GM18868 (cell line): Measurements from ENCODE around the gene MAGI2.
A peak's percentile ranks its signal among the peaks of the same experiment; 100 is the strongest.

Experiments
- ATAC-seq: cut with Tn5 transposase; IDR thresholded peaks from one replicate; pipeline ENCODE4 v1.9.1; 2021; ENCODE audit warnings: mild to moderate bottlenecking, moderate library complexity; ENCODE audit not compliant: unreplicated experiment

The MAGI2 gene

DNA sequence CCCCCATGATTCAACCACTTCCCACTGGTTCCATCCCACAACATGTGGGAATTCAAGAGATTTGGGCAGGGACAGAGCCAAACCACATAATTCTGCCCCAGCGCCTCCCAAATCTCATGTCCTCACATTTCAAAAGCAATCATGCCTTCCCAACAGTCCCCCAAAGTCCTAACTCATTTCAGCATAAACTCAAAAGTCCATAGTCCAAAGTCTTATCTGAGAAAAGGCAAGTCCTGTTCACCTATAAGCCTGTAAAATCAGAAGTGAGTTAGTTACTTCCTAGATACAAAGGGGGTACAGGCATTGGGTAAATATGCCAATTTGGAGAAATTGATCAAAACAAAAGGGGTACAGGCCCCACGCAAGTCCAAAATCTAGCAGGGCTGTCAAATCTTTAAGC is 272.9 kb downstream of the MAGI2 start:
- no peak for ATAC-seq

DNA sequence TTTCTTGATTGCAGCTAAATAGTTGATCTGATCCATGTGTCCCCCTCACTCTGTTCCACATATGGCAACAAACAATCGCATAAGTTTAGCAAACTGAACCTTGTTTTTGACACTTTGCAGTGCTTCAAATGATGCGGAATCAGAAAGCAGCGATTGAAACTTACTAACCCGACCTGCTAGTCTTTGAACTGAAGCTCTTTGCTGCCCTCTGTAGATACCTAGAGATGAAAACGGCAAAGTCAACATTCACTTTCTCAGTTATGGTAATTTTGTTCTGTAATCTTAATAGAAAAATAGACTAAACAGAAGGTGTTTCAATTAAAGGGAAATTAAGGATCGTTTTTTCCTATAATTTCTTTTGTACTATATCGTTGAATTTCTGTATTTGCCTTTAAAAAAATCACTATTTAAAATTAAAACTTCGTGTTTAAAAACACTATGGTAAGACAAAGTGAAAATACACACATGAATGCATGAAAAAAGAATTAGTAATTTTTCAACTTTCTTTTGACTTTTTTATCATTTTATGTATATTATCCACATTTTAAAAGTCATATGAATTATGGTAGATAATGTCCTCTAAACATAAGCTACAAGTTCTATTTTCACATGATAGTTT is 276.5 kb downstream of the MAGI2 start:
- peak; percentile 87 for ATAC-seq

DNA sequence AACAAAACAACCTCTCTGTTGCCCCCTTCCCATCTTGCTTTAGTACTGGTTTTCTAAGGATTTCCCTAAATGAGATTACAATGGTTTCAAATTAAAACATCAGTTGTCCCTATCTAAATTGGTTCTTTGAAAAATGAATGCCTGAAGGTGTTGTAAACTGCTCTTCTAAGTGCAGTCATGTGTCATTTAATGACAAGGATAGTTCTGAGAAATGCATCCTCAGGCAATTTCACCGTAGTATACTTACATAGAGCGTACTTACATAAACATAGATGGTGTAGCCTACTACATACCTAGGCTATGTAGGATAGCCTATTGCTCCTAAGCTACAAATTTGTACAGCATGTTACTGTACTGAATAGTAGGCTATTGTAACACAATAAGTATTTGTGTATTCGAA is 278.1 kb downstream of the MAGI2 start:
- no peak for ATAC-seq

DNA sequence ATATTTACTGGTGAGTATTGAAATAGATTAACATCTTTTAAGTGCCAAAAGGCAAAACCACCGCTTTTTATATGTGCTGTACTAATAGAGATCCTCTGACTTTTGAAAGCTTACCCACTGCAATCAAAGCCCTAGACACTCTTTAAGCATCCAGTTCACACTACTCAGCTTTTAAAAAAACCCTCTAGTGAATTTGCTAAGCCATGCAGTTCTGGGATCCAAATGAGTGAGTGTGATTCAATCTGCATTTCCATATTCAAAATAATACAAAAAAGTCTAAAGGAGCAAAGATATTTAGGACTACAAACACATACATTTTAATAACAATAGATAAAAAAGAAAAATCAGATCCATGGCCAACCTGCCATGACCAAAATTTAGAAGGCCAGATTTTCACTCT is 288.2 kb downstream of the MAGI2 start:
- ATAC-seq: no peak

DNA sequence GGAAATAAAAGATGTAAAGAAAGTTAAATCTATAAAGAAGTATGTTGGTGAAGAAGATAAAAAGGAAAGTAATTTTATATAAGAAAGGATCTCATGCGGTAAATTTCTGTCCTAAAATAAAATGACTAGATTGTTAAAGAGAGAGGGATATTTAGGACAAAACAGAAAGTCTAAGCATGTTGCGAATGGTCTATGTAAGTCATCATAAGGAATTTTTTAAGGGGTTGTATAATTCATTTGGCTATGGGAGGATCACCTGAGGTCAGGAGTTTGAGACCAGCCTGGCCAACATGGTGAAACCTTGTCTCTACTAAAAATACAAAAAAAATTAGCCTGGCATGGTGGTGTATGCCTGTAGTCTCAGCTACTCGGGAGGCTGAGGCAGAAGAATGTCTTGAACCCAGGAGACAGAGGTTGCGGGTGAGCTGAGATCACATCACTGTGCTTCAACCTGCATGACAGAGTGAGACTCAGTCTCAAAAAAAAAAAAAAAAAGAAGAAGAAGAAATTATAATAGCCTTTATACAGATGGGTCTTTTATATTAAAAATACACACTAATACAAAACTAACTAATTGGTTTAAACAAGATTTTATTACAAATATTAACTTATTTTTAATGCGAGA is 294.3 kb downstream of the MAGI2 start:
- ATAC-seq: no peak

DNA sequence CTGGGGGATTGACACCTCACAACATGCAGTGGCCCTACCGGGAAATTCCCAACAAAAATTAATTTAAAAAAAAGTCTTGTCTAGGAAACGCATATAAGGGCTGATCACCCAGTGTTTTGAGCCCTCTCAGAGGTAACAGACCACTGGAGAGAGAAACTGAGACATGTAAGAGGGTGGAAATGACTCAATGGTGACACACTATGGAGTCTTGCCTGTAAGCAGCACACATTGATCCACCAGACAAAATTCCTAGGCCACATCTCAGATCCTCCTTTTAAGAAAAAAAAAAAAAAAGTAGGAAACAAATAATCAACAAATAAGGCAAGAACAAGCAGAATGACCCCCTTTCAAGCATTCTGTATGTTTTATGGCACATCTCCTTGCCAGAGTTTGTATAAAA is 296.2 kb downstream of the MAGI2 start:
- ATAC-seq: no peak

DNA sequence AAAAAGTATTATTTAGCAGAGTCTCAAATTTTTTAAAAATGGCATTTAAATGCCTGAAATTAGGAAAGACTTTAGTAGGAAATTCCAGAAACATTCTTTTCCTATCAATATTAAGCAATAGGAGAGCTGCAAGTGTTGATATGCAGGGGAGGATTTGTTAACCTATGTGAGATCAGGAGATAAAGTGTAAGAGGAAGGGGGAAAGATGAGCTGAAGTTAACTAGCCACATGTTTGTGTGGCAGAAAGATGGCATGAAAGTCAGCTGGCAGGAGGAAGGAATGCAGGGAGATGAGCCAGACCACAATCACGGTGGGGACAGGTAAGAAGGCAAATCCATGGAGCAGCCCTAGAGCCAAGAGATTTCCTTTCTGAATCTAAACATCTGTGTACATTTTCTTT is 303.6 kb downstream of the MAGI2 start:
- ATAC-seq: no peak

DNA sequence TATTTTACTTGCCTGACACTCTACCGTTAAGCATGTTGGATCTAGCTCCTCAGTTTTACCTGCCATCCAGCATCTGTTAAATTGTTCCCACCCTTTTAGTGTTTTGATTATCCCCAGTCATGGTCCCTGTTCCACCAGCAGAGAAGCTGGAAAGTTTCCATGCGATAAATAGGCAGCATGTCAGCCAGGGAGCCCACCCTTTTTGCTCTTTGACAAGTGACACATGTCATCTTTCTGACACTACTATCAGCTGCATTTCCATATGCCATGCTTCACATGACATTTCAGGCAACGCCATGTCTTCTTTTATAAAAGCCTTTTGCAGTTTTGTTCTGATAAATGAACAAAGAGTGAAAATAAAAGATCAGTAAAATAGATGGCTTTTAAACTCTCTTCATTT is 310.8 kb downstream of the MAGI2 start:
- no peak for ATAC-seq

DNA sequence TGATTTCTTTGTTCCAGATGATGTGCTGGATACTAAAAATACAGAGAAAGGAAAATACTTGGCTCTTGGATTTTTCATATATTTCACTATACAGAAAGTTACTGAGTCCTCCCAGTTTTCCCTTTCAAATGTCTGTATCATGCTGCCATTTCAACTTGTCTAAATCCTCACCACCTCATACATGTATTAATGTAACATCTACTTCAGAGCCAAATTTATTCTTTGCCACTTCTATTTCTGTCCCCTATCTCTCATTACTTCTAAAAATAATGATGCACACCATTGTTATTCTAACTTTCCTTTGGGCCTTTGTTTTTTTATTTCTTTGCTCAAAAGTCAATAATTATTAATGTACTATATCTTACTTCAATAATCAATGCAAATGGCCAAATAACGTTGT is 312.2 kb downstream of the MAGI2 start:
- no peak for ATAC-seq

DNA sequence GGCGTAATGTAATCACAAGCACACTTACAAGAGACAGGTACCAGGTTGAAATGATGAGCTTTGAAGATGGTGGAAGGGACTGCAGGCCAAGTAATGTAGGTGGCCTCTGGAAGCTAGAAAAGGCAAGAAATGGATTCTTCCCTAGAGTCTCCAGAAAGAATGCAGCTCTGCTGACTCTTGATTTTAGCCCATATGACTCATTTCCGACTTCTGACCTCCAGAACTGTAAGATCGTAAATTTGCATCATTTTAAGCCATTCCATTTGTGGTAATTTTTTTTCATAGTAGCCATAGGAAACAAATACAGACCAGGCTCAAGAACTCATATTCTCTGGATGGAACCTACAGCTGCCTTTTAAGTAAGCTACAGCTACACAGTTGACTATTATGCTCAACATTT is 315.5 kb downstream of the MAGI2 start:
- ATAC-seq: no peak

DNA sequence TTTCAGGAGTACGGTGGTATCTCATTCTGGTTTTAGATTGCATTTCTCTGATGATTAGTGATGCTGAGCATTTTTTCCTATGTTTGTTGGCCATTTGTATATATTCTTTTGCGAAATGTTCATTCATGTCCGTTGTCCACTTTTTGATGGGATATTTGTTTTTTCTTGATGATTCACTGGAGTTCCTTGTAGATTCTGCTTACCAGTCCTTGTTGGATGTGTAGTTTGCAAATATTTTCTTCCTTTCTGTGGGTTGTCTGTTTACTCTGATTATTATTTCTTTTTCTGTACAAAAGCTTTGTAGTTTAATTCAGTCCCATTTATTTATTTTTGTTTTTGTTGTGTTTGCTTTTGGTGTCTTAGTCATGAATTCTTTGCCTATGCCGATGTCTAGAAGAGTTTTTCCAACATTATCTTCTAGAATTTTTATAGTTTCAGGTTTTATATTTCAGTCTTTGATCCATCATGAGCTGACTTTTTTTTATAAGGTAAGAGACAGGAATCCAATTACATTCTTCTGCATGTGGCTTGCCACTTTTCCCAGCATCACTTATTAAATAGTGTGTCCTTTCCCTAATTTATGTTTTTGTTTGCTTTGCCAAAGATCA is 320.5 kb downstream of the MAGI2 start:
- no peak for ATAC-seq

DNA sequence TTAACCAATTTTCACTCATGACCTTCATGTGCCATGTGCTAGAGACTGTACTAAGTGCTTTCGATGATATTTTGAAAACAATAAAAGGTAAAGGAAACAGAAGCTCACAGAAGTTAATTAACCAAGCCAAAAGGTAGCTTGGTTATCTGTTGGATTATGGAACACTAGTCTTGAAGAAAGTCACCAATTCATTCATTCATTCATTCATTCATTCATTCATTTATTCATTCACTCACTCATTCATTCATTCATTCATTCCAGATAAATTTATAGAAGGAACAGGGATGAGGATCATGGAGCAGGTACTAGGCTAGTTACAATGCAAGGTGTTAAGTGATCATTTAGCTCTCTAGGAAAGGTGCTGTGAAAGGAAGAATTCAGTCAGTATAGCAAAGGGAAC is 322.8 kb downstream of the MAGI2 start:
- no peak for ATAC-seq

DNA sequence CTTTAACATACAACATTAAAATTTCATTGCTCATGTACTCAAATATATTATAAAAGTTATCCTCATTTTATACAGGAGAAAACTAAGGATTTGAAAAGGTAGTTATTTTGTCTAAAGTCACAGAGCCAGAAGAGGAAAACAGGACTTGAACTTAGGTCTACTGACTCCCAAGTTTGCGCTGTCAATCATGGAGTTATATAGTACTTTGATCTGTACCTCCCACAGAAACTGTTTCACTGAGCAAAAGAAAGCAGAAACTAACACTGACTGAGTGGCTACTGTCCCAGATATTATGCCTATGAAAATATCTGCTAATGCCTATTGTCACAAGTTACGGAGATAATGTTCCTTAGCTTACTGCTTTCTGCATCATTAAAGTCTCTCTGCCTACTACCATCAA is 329.1 kb downstream of the MAGI2 start:
- no peak for ATAC-seq

DNA sequence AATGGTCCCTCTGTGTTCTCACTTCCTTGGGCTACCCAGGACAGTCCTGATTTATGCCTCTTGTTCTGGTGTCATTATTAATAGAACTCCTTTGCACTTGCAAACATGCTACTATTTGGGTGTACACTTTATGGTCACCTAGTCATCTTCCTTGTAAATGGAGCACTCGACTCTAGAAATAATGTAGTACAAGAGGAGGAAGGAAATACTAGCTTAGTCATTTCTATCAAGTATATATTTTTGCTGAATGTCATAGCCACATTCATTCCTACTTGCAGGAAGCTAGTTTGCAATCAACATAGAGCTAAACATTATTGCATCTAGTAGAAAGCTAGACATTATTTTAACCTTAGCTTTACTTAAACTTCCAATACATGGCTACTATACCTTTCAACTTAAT is 335.3 kb downstream of the MAGI2 start:
- ATAC-seq: no peak

DNA sequence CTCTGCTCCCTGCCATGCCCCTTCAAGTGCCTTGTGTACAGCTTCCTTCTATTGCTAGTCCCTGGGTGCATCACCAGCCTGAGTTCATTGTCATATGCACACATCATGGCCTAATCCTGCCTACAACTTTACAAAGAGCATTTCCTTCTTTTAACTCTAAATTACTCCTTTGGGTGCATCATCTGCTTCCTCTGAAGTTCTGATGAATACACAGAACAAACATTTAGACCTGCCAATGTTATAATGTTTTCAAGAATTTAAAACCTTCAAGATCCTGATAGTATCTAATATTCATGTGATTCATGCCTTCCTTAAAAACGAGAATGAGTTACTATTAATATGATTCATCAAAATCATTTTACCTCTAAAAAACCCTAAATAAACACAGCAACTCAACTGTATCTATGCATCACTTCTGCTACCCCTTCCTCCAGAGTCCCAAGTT is 357.1 kb downstream of the MAGI2 start:
- no peak for ATAC-seq

DNA sequence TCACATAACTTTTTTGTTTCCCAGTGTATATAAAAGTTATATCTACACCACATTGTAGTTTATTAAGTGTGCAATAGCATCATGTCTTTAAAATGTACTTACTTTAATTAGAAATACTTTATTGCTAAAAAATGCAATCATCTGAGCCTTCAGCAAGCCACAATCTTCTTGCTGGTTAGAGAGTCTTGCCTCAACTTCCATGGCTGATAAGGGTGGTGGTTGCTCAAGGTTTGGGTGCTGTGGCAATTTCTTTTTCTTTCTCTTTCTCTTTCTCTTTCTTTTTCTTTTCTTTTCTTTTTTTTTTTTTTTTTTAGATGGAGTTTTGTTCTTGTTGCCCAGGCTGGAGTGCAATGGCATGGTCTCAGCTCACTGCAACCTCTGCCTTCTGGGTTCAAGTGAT is 360.0 kb downstream of the MAGI2 start:
- ATAC-seq: no peak

DNA sequence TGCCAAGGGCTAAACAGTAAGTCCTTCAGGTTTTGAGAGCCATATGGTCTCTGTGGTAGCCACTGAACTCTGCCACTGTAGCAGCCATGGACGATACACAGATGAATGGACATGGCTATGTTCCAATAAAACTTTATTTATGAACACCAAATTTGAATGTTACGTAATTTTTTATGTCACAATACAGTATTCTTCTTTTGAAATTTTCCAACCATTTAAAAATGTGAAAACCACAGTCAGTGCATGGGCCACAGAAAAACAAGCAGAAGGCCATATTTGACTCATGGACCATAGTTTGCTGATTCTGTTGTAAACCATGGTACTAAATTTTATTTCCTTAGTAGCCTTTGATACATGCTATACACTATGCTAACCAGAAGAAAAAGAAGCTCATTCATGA is 361.8 kb downstream of the MAGI2 start:
- no peak for ATAC-seq

DNA sequence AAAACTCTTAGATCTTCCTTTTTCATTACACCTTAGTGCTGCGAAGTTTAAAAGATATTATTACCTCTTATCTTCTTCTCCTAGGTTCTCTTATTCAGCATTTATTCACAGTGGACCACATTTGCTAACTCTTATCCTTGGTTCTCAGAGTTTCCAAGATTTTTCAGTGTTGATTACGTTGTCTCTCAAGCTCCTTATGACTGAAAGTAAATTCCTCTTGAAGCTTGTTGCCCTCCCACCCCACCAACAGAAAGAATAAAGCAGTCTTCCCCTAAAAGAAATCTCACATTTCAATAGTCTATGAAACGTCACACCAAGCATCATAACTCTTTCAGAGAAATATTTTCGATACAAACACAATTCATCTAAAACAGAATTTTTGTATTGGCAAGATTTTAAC is 362.5 kb downstream of the MAGI2 start:
- ATAC-seq: no peak

DNA sequence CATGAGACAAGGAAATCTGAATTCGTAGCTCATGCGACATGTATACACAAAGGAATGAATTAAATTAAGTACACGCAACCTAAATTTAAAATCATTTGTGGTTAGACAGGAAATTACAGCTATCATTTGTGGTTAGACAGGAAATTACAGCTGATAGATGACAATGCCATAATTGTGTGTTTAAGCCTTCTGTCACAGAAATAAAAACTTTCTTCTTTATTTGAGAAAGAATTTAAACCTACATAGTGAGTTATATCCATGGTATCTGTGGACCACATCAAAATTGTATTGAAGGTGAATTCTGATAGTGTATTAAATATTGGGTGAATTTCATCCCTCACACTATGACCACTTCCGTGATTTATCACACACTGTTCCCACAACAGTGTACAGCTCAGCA is 362.9 kb downstream of the MAGI2 start:
- ATAC-seq: no peak

DNA sequence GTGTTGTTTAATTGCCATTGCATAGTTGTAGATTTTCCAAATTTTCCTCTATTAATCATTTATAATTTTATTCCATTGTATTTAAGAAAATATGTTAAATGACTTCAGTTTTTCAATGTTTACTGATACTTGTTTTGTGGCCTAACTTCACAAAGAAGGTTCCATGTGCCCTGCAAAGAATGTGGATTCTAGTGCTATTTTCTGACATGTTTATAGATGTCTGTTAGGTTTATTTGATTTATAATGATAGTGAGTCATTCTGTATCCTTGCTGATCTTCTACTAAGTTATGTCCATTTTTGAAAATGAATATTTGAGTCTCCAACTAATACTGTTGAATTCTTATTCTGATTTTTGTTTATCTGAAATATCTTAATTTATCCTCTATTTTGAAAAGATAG is 369.0 kb downstream of the MAGI2 start:
- ATAC-seq: no peak

DNA sequence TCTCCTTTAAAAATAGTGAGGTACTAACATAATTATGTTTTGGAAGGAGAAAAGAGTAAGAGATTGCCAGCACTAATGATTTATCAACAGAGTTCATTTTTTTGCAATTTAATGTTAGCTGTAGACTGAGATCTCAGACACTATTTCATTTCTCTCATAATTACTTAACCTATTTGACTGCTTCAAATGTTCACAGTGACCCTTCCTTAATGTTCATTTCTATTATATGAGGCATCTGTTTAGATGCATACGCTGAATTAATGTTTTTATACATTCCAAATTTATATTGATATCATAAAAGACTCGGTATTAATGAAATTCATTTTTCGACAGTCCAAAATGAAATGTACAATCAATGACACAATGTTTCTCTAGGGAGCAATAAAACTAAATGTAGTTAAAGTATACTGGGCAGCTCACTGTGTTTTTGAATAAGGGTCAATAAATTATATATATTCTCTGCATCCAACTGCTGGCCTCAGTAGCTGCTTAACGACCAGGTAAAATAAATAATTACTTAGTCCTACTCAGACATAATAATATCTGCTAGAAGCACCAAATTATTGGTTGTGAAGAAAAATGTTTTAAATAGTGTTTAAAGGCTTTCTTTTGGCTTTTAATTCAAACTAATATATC is 373.4 kb downstream of the MAGI2 start:
- ATAC-seq: no peak

DNA sequence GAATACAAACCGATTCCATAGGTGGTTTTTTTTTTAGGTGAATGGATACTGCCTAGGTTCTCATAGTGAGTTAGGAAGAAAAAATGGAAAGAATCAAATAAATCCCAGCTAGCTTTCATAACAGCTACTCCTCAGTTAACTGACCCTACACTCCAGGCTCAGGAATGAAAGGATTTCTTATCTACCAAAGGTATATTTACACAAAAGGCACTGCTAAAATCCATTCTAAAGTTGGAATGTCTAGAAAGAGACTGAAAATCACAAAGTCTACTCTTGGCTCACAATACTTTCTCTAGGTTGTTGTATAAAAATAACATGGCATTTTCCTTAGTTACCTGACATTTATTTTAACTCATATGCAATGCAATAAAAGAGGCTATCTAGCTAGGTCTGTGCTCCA is 375.2 kb downstream of the MAGI2 start:
- ATAC-seq: no peak
